GM18861 (cell line): ENCODE data around the gene ZNF33A.
A peak's percentile ranks its signal among the peaks of the same experiment; 100 is the strongest.
"Not testable (repeated sequence)": the region's sequence is repeated elsewhere in the genome, so short reads cannot be mapped to it uniquely, and the experiment has no call there.

ENCODE experiments used
- ATAC-seq: cut with Tn5 transposase; IDR thresholded peaks from one replicate; pipeline ENCODE4 v1.9.1; 2021; ENCODE audit not compliant: unreplicated experiment

Gene ZNF33A

GRCh38 chr10:38043516-38043915 is 33.0 kb downstream of the ZNF33A start:
- ATAC-seq: no peak

GRCh38 chr10:38045129-38045528 is 34.7 kb downstream of the ZNF33A start:
- ATAC-seq: no peak

- ATAC-seq: no peak
These were observed 37.2 kb downstream of the ZNF33A start for GRCh38 chr10:38047666-38048065.

- no peak for ATAC-seq
These were observed 39.7 kb downstream of the ZNF33A start for GRCh38 chr10:38050212-38050611.

GRCh38 chr10:38054361-38054797 is 43.9 kb downstream of the ZNF33A start:
- no peak for ATAC-seq

GRCh38 chr10:38055274-38055894 is 44.9 kb downstream of the ZNF33A start:
- not testable (repeated sequence) for ATAC-seq

- not testable (repeated sequence) for ATAC-seq
These were observed 59.2 kb downstream of the ZNF33A start for GRCh38 chr10:38069663-38070062.

GRCh38 chr10:38070501-38070900 is 60.0 kb downstream of the ZNF33A start:
- no peak for ATAC-seq

GRCh38 chr10:38072552-38072951 is 62.1 kb downstream of the ZNF33A start:
- no peak for ATAC-seq

GRCh38 chr10:38076687-38077086 is 66.2 kb downstream of the ZNF33A start:
- no peak for ATAC-seq

GRCh38 chr10:38093318-38093717 is 82.8 kb downstream of the ZNF33A start:
- not testable (repeated sequence) for ATAC-seq

- peak; percentile 14 for ATAC-seq
These were observed 83.3 kb downstream of the ZNF33A start for GRCh38 chr10:38093816-38094157.

GRCh38 chr10:38094158-38094926 is 83.9 kb downstream of the ZNF33A start, which contains the start of gene ZNF37A:
Gene ZNF37A (plus strand): TSS chr10:38094337. CDS start chr10:38096618, 2,281 bp downstream.
- peak; percentile 97 for ATAC-seq

GRCh38 chr10:38094927-38095574 is 84.6 kb downstream of the ZNF33A start:
- no peak for ATAC-seq

GRCh38 chr10:38102880-38103279 is 92.4 kb downstream of the ZNF33A start:
- no peak for ATAC-seq

GRCh38 chr10:38103756-38104155 is 93.3 kb downstream of the ZNF33A start:
- no peak for ATAC-seq

GRCh38 chr10:38112159-38112558 is 101.7 kb downstream of the ZNF33A start:
- no peak for ATAC-seq
